Natural killer cell (primary cell): ENCODE results near the gene TBL1X. TPM values are rescaled to one million over a fixed set of nuclear protein-coding genes. Genes with fewer than 3 reads are reported as not detected.

Experiments
- ATAC-seq, 3 donors: fragments of 150-1000 bp in 2 of 3; fragments of 200-7000 bp in 1 of 3; cut with Tn5 transposase; 1 replicate in 1 of 3; 2 replicates in 2 of 3; pipeline ENCODE4 v1.10.0; 2021; ENCODE audit warnings: mild to moderate bottlenecking in 2 of 3, moderate library complexity in 2 of 3
- DNase-seq, 2 donors: peaks; one replicate each; pipeline versions ENCODE4 v3.0.0 to v3.0.0-alpha.2; 2013 to 2021; ENCODE audit warnings: mixed read lengths in 1 of 2
- H3K27ac ChIP-seq: one replicate; pipeline ENCODE4 v1.5.1; 2013; ENCODE audit warnings: mild to moderate bottlenecking, low read length
- H3K27me3 ChIP-seq: one replicate; pipeline ENCODE4 v1.6.1; 2013; ENCODE audit warnings: low read length; ENCODE audit not compliant: control insufficient read depth, insufficient read depth
- H3K36me3 ChIP-seq: one replicate; pipeline ENCODE4 v1.6.1; 2013; ENCODE audit warnings: low read length; ENCODE audit not compliant: control insufficient read depth, insufficient read depth
- H3K4me1 ChIP-seq: one replicate; pipeline ENCODE4 v1.6.1; 2013; ENCODE audit warnings: low read length; ENCODE audit not compliant: control insufficient read depth, insufficient read depth
- H3K4me3 ChIP-seq: one replicate; pipeline ENCODE4 v1.5.1; 2013; ENCODE audit warnings: low read length
- H3K9me3 ChIP-seq: one replicate; pipeline ENCODE4 v1.6.1; 2013; ENCODE audit warnings: low read length; ENCODE audit not compliant: control insufficient read depth, insufficient read depth
- H3K27ac Mint-ChIP-seq, 2 donors: one replicate each; pipeline ENCODE4 v1.8.0; 2022; ENCODE audit warnings: mild to moderate bottlenecking in 2 of 2, mixed read lengths in 2 of 2, moderate library complexity in 1 of 2
- H3K27me3 Mint-ChIP-seq, 2 donors: one replicate each; pipeline ENCODE4 v1.8.0; 2022; ENCODE audit warnings: low read depth in 2 of 2, mixed read lengths in 2 of 2
- H3K36me3 Mint-ChIP-seq: one replicate; pipeline ENCODE4 v1.8.0; 2022; ENCODE audit warnings: mixed read lengths
- H3K4me1 Mint-ChIP-seq, 2 donors: one replicate each; pipeline ENCODE4 v1.8.0; 2022; ENCODE audit warnings: mixed read lengths in 2 of 2
- H3K4me3 Mint-ChIP-seq: one replicate; pipeline ENCODE4 v1.8.0; 2022; ENCODE audit warnings: mild to moderate bottlenecking, moderate library complexity, mixed read lengths
- H3K9me3 Mint-ChIP-seq, 2 donors: one replicate each; pipeline ENCODE4 v1.8.0; 2022; ENCODE audit warnings: mixed read lengths in 2 of 2
- CTCF ChIP-seq: fragments of 200-600 bp; IDR thresholded peaks from one replicate; pipeline ENCODE4 v1.8.0; 2022; ENCODE audit warnings: antibody characterized with exemption
- WGBS: methylation state at CpG from one replicate; pipeline ENCODE4 v1.1.7; 2013; ENCODE audit warnings: missing lambda C conversion rate; ENCODE audit not compliant: insufficient coverage; 5-methylcytosine and 5-hydroxymethylcytosine counted together
- intact Hi-C: fragments of 100-400 bp; cut with micrococcal nuclease; formaldehyde crosslinking; loops from one replicate; pipeline ENCODE4 v1.14.2; 2022
- total RNA-seq, 4 donors: library from RNA; stranded (reverse); fragments of 120-200 nt in 1 of 4; gene quantifications; one replicate each; pipeline versions ENCODE4 v1.2.3 to v1.2.4, GENCODE V29; 2013 to 2022

TBL1X gene
- total RNA-seq, 3 donors from 2014 or later (not counting 1 experiment from before 2014, with no cell fraction given): 21.9 to 43.8 (median 32.7) TPM

DNA sequence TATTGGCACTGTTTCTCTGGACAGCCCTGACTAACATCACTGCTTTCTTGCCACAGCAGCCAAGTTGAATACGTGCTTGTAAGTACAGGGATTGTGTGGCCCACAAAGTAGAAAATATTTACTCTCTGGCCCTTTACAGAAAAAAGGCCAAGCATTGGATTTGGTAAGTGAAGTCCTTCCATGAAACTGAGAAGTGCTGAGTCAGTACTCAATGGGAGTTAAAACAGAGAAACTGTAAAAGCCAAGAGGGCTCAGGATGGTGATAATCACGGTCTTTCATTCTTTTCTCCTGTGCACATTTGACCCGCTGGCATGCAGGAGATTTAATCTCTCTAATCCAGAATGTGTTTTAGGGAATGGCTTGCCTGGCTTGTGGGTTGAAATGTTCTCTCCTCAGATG lies 46.1 kb downstream of the TBL1X start:
- peaks cover 19 to 23% of the 10 kb centered on the region in 2 donors for H3K4me1 Mint-ChIP-seq
- H3K27me3 Mint-ChIP-seq: no peaks in the 10 kb centered on the region
- no peaks in the 10 kb centered on the region for H3K9me3 ChIP-seq
- H3K4me3 Mint-ChIP-seq: no peak overlapping the region
- no peak overlapping the region for H3K27ac ChIP-seq
- no peaks in the 10 kb centered on the region for H3K9me3 Mint-ChIP-seq
- ATAC-seq: no peak
- no peaks in the 10 kb centered on the region for H3K36me3 Mint-ChIP-seq
- intact Hi-C loops: no loop called here
- H3K36me3 ChIP-seq: no peaks in the 10 kb centered on the region
- H3K4me1 ChIP-seq: peaks cover 9% of the 10 kb centered on the region
- no peak for TF ChIP-seq CTCF
- WGBS: 100% methylated on average over 1 of the region's 3 CpGs
- DNase-seq: no peak
- no peak overlapping the region for H3K27ac Mint-ChIP-seq
- no peaks in the 10 kb centered on the region for H3K27me3 ChIP-seq
- no peak overlapping the region for H3K4me3 ChIP-seq

GRCh38 chrX:9515489-9515888 lies 50.6 kb downstream of the TBL1X start:
- 90% methylated on average over 10 of the region's 10 CpGs for WGBS
- Mint-ChIP-seq H3K27ac (peak overlapping the region; percentile 82 to 87), H3K36me3 (no peaks in the 10 kb centered on the region), H3K9me3 (no peaks in the 10 kb centered on the region), H3K4me3 (peak overlapping the region; percentile 85), H3K27me3 (no peaks in the 10 kb centered on the region), H3K4me1 (peaks cover 31 to 48% of the 10 kb centered on the region in 2 donors)
- Histone ChIP-seq H3K36me3 (no peaks in the 10 kb centered on the region), H3K9me3 (no peaks in the 10 kb centered on the region), H3K4me3 (no peak overlapping the region), H3K27me3 (no peaks in the 10 kb centered on the region), H3K4me1 (peaks cover 20% of the 10 kb centered on the region), H3K27ac (no peak overlapping the region)
- no peak for TF ChIP-seq CTCF
- intact Hi-C loops: no loop called here
- ATAC-seq (no peak), DNase-seq (no peak)

GRCh38 chrX:9515973-9516538 lies 51.2 kb downstream of the TBL1X start:
- DNase-seq (no peak), ATAC-seq (peak; percentile 36 to 81 (median 71))
- Histone ChIP-seq H3K36me3 (no peaks in the 10 kb centered on the region), H3K27me3 (no peaks in the 10 kb centered on the region), H3K4me3 (no peak overlapping the region), H3K27ac (peak overlapping the region; percentile 25), H3K4me1 (peaks cover 20% of the 10 kb centered on the region), H3K9me3 (no peaks in the 10 kb centered on the region)
- Mint-ChIP-seq H3K4me1 (peaks cover 31 to 54% of the 10 kb centered on the region in 2 donors), H3K36me3 (no peaks in the 10 kb centered on the region), H3K27me3 (no peaks in the 10 kb centered on the region), H3K4me3 (peak overlapping the region; percentile 85), H3K27ac (peak overlapping the region; percentile 82 to 87), H3K9me3 (no peaks in the 10 kb centered on the region)
- WGBS: 0% methylated on average over 1 of the region's 4 CpGs
- intact Hi-C loops: no loop called here
- TF ChIP-seq CTCF: no peak

- no peak for TF ChIP-seq CTCF
- no peak for ATAC-seq
- Mint-ChIP-seq H3K9me3 (no peaks in the 10 kb centered on the region), H3K27me3 (no peaks in the 10 kb centered on the region), H3K4me3 (peak overlapping the region; percentile 14), H3K27ac (peak overlapping the region; percentile 82 to 87), H3K36me3 (no peaks in the 10 kb centered on the region), H3K4me1 (peaks cover 31 to 55% of the 10 kb centered on the region in 2 donors)
- H3K27ac ChIP-seq: no peak overlapping the region
- intact Hi-C loops: no loop called here
- 84% methylated on average over 2 of the region's 3 CpGs for WGBS
- no peak for DNase-seq
- H3K9me3 ChIP-seq: no peaks in the 10 kb centered on the region
- H3K36me3 ChIP-seq: no peaks in the 10 kb centered on the region
- H3K4me3 ChIP-seq: no peak overlapping the region
- H3K27me3 ChIP-seq: no peaks in the 10 kb centered on the region
- H3K4me1 ChIP-seq: peaks cover 20% of the 10 kb centered on the region
Observed at GRCh38 chrX:9516635-9517034, 51.8 kb downstream of the TBL1X start.
